Peyer's patch (tissue), 4 donors: ENCODE data around the gene ABHD12.

Source experiments
- POLR2A ChIP-seq, 2 donors: fragments of 450-650 bp; IDR thresholded peaks; one replicate each; pipeline ENCODE4 v1.5.1; 2017; ENCODE audit warnings: antibody characterized with exemption in 2 of 2, mild to moderate bottlenecking in 2 of 2, moderate library complexity in 2 of 2
- TF ChIP-seq, protein P1 (sequence below), 6 experiments: fragments of 450-650 bp in 4 of 6; fragments of 200-600 bp in 2 of 6; sonication (generic) in 1 of 6; IDR thresholded peaks; one replicate each; pipeline ENCODE4 v1.5.1; 2017 to 2019; ENCODE audit warnings: antibody characterized with exemption in 6 of 6, mild to moderate bottlenecking in 3 of 6, moderate library complexity in 1 of 6

DNA sequence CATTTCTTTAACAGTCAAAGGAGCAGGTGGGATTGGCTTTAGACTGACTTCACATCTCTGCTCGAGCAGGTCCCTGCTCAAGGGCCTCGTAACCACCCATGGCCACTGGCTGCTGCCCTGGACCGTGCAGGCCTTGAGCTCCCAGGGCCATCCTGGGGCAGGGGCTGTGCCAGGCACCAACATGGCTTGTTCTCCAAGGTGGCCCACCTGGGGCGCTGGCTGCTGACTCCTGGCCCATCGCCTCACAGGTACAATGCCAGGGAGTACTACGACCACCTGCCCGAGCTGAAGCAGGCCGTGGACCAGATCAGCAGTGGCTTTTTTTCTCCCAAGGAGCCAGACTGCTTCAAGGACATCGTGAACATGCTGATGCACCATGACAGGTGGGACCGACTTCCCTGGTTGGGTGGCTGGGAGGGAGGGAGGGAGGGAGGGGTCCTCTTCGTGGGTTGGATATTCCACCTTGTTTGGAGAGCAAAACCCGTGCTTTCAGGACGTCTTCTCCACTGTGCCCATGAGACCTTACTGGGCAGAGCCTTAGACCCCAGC is 96.7 kb downstream of the ABHD12 start:
- TF ChIP-seq, protein P1, sequence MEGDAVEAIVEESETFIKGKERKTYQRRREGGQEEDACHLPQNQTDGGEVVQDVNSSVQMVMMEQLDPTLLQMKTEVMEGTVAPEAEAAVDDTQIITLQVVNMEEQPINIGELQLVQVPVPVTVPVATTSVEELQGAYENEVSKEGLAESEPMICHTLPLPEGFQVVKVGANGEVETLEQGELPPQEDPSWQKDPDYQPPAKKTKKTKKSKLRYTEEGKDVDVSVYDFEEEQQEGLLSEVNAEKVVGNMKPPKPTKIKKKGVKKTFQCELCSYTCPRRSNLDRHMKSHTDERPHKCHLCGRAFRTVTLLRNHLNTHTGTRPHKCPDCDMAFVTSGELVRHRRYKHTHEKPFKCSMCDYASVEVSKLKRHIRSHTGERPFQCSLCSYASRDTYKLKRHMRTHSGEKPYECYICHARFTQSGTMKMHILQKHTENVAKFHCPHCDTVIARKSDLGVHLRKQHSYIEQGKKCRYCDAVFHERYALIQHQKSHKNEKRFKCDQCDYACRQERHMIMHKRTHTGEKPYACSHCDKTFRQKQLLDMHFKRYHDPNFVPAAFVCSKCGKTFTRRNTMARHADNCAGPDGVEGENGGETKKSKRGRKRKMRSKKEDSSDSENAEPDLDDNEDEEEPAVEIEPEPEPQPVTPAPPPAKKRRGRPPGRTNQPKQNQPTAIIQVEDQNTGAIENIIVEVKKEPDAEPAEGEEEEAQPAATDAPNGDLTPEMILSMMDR (IDR thresholded peaks at IDR 0.05) = no peak
- no peak for TF ChIP-seq POLR2A (IDR thresholded peaks at IDR 0.05)
